Measurements from ENCODE around the gene SOX10.

- TF ChIP-seq CTCF (conservative IDR thresholded peaks at IDR 0.05; ENCODE audit: low read length) (no peak), EZH2phosphoT487 (IDR thresholded peaks at IDR 0.05; ENCODE audit: borderline replicate concordance, low read depth, low read length) (no peak)
Observed at GRCh38 chr22:37926358-37926757, 58.0 kb downstream of the SOX10 start.

Measured in OCI-LY7 (cell line).